CD4-positive, alpha-beta T cell (primary cell): ENCODE measurements around the gene COQ2. TPM values are rescaled to one million over a fixed set of nuclear protein-coding genes. Genes with fewer than 3 reads are reported as not detected.
A peak's percentile ranks its signal among the peaks of the same experiment; 100 is the strongest.
"Not testable (repeated sequence)": the region's sequence is repeated elsewhere in the genome, so short reads cannot be mapped to it uniquely, and the experiment has no call there.

ENCODE experiments used
- ATAC-seq: fragments of 200-7000 bp; cut with Tn5 transposase; one replicate; pipeline ENCODE4 v1.10.0; 2022; ENCODE audit warnings: mild to moderate bottlenecking; ENCODE audit not compliant: poor library complexity
- CTCF ChIA-PET: fragments of 350-600 bp; sonication (Branson Sonifier 250); formaldehyde crosslinking; loops from one replicate; lab custom pipeline; 2021; ENCODE audit warnings: antibody characterized with exemption, inconsistent platforms; lab: Charles Lee
- POLR2A ChIA-PET: fragments of 350-600 bp; sonication (Branson Sonifier 250); formaldehyde crosslinking; loops from one replicate; lab custom pipeline; 2021; ENCODE audit warnings: antibody characterized with exemption, inconsistent platforms; lab: Charles Lee
- DNase-seq, 14 experiments: peaks; one replicate each; pipeline ENCODE4 v3.0.0-alpha.2; 2013 to 2020; ENCODE audit warnings: mixed read lengths in 2 of 14
- H3K27ac ChIP-seq, 2 donors: one replicate each; pipeline versions ENCODE4 v1.5.1 to v1.7.0; 2013; ENCODE audit warnings: low read length in 2 of 2, low read depth in 1 of 2, mild to moderate bottlenecking in 1 of 2
- H3K27me3 ChIP-seq, 2 experiments: 1 replicate in 1 of 2; 2 replicates in 1 of 2; pipeline versions ENCODE4 v1.6.1 to v1.7.0; 2013; ENCODE audit warnings: low read length in 2 of 2, control low read depth in 1 of 2, mild to moderate bottlenecking in 1 of 2, moderate library complexity in 1 of 2; ENCODE audit not compliant: insufficient read depth in 2 of 2, control insufficient read depth in 1 of 2
- H3K36me3 ChIP-seq: one replicate; pipeline ENCODE4 v1.6.1; 2013; ENCODE audit warnings: low read length, control low read depth; ENCODE audit not compliant: insufficient read depth
- H3K4me1 ChIP-seq: one replicate; pipeline ENCODE4 v1.6.1; 2013; ENCODE audit warnings: low read length, control low read depth; ENCODE audit not compliant: insufficient read depth
- H3K4me3 ChIP-seq: one replicate; pipeline ENCODE4 v1.5.1; 2013; ENCODE audit warnings: mild to moderate bottlenecking, low read length, moderate library complexity
- H3K9me3 ChIP-seq, 2 experiments: 1 replicate in 1 of 2; 2 replicates in 1 of 2; pipeline versions ENCODE4 v1.6.1 to v1.7.0; 2013; ENCODE audit warnings: low read length in 2 of 2, mild to moderate bottlenecking in 2 of 2, control low read depth in 1 of 2, moderate library complexity in 1 of 2; ENCODE audit not compliant: control insufficient read depth in 1 of 2, insufficient read depth in 1 of 2
- H3K27ac Mint-ChIP-seq: one replicate; pipeline ENCODE4 v1.8.0; 2020; ENCODE audit warnings: mixed read lengths
- H3K27me3 Mint-ChIP-seq: one replicate; pipeline ENCODE4 v1.8.0; 2021; ENCODE audit warnings: mixed read lengths
- H3K36me3 Mint-ChIP-seq: one replicate; pipeline ENCODE4 v1.8.0; 2021; ENCODE audit warnings: low read depth, mixed read lengths
- H3K4me1 Mint-ChIP-seq: one replicate; pipeline ENCODE4 v1.8.0; 2021; ENCODE audit warnings: low read depth, mixed read lengths
- H3K4me3 Mint-ChIP-seq: one replicate; pipeline ENCODE4 v1.8.0; 2020; ENCODE audit warnings: mild to moderate bottlenecking, mixed read lengths
- H3K9me3 Mint-ChIP-seq: one replicate; pipeline ENCODE4 v1.8.0; 2020; ENCODE audit warnings: mixed read lengths
- intact Hi-C, 2 experiments: fragments of 100-400 bp; cut with DNase I in 1 of 2; cut with micrococcal nuclease in 1 of 2; formaldehyde crosslinking; loops; one replicate each; pipeline versions ENCODE4 v1.15.1 to v1.9.0; 2023 to 2025; cut with DNase I, micrococcal nuclease
- total RNA-seq, 174 experiments: library from RNA in 2 of 174; stranded (reverse) in 2 of 174; gene quantifications; one replicate each; pipeline ENCODE4 v1.2.3 and lab custom pipeline; 2021 to 2026
- TF ChIP-seq, protein P1 (sequence below): fragments of 200-600 bp; IDR thresholded peaks from one replicate; pipeline ENCODE4 v1.8.0; 2022; ENCODE audit warnings: antibody characterized with exemption, mild to moderate bottlenecking

Gene COQ2
- total RNA-seq, 2 experiments from 2014 or later, result 9.2 to 10.1 TPM

DNA sequence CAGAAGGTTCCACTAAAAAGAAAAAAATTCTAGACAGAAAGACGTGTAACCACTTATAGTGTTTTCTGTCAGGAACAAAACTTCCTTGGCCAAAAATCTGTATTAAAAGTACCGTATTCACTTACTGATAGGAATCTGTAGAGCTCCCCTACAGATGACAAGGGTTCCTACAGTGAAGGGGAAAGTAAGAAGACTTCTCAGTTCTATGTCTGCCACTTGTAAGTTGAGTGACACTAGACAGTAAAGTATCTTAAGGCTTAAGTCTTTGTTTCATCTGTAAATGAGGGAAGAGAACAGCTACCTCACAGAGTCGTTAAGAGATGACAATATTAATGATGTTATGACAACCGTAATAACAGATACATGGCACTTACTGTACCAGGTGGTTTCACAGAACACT is 3.3 kb downstream of the COQ2 start:
- DNase-seq, result peak in 1 of 14 experiments; percentile 23
- H3K27ac Mint-ChIP-seq, result peak overlapping the region; percentile 56
- intact Hi-C loops, result loop anchor here (5.0 to 10.0 kb wide), 5 partner anchors 379 to 909 kb away; partner anchors contain the start of genes HNRNPD (in 2 of the 2) and THAP9 (in 2 of the 2)
- H3K9me3 Mint-ChIP-seq, result no peaks in the 10 kb centered on the region
- TF ChIP-seq, protein P1, sequence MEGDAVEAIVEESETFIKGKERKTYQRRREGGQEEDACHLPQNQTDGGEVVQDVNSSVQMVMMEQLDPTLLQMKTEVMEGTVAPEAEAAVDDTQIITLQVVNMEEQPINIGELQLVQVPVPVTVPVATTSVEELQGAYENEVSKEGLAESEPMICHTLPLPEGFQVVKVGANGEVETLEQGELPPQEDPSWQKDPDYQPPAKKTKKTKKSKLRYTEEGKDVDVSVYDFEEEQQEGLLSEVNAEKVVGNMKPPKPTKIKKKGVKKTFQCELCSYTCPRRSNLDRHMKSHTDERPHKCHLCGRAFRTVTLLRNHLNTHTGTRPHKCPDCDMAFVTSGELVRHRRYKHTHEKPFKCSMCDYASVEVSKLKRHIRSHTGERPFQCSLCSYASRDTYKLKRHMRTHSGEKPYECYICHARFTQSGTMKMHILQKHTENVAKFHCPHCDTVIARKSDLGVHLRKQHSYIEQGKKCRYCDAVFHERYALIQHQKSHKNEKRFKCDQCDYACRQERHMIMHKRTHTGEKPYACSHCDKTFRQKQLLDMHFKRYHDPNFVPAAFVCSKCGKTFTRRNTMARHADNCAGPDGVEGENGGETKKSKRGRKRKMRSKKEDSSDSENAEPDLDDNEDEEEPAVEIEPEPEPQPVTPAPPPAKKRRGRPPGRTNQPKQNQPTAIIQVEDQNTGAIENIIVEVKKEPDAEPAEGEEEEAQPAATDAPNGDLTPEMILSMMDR, result no peak
- Histone ChIP-seq H3K9me3 (no peaks in the 10 kb centered on the region), H3K27me3 (no peaks in the 10 kb centered on the region), H3K27ac (no peak overlapping the region), H3K36me3 (peaks cover 3% of the 10 kb centered on the region), H3K4me1 (peaks cover 7% of the 10 kb centered on the region), H3K4me3 (no peak overlapping the region)
- peaks cover 46% of the 10 kb centered on the region for H3K4me1 Mint-ChIP-seq
- ChIA-PET CTCF (interaction anchor here (1.0 to 3.1 kb wide), 5 partner anchors 14 to 429 kb away, joined by 3 to 24 read pairs (median 3); no protein-coding TSS in a partner anchor), POLR2A (interaction anchor here (1.2 to 2.0 kb wide), 3 partner anchors 174 to 274 kb away, joined by 3 to 7 read pairs (median 5); partner anchors contain the start of genes COPS4, HELQ and MRPS18C)
- ATAC-seq, result no peak
- no peaks in the 10 kb centered on the region for H3K27me3 Mint-ChIP-seq
- H3K36me3 Mint-ChIP-seq, result peaks cover 27% of the 10 kb centered on the region
- peak overlapping the region; percentile 52 for H3K4me3 Mint-ChIP-seq

DNA sequence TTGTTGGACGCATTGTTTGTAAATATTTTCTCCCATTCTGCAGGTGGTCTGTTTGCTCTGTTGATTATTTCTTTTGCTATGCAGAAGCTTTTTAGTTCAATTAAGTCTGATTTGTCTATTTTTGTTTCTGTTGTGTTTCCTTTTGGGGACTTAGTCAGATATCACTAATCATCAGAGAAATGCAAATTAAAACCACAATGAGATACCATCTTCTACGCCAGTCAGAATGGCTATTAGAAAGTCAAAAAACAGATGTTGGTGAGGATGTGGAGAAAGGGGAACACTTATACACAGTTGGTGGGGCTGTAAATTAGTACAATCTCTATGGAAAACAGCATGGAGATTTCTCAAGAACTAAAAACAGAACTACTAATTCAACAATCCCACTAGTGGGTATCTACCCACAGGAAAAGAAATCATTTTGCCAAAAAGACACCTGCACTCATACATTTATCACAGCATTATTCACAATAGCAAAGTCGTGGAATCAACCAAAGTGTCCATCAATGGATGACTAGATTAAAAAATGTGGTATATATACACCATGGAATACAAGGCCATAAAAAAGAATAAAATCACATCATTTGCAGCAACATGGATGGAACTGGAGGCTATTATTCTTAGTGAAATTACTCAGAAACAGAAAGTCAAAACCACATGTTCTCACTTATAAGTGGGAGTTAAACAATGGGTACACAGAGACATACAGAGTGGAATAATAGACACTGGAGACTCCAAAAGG is 8.1 kb downstream of the COQ2 start:
- intact Hi-C loops, result no loop called here
- Mint-ChIP-seq H3K4me1 (peaks cover 18% of the 10 kb centered on the region), H3K36me3 (peaks cover 41% of the 10 kb centered on the region), H3K9me3 (no peaks in the 10 kb centered on the region), H3K27ac (peak overlapping the region; percentile 1), H3K4me3 (no peak overlapping the region), H3K27me3 (no peaks in the 10 kb centered on the region)
- no peaks in the 10 kb centered on the region for H3K9me3 ChIP-seq
- H3K36me3 ChIP-seq, result peaks cover 6% of the 10 kb centered on the region
- no peak overlapping the region for H3K27ac ChIP-seq
- TF ChIP-seq, protein P1, result no peak
- ChIA-PET CTCF (interaction anchor here (1.5 to 1.9 kb wide), 2 partner anchors 17 to 192 kb away, joined by 3 to 6 read pairs; no protein-coding TSS in a partner anchor), POLR2A (no interaction called here)
- H3K4me1 ChIP-seq, result no peaks in the 10 kb centered on the region
- no peak for ATAC-seq
- DNase-seq, result peak in 1 of 14 experiments; percentile 50
- H3K27me3 ChIP-seq, result no peaks in the 10 kb centered on the region
- no peak overlapping the region for H3K4me3 ChIP-seq

DNA sequence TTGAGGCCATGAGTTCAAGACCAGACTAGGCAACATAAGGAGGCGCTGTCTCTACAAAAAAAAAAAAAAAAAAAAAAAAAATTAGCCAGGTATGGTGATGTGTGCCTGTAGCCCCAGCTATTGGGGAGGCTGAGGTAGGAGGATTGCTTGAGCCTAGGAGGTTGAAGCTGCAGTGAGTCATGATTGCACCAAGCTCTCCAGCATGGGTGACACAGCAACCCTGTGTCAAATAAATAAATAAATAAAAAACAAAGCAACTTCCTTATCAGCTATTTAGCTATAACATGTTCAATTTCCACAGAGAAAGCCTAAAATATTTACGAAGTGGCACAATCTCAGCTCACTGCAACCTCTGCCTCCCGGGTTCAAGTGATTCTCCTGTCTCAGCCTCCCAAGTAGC is 10.7 kb downstream of the COQ2 start:
- H3K4me3 ChIP-seq, ATAC-seq, intact Hi-C loops, H3K4me3 Mint-ChIP-seq, H3K27ac Mint-ChIP-seq, H3K9me3 ChIP-seq, H3K9me3 Mint-ChIP-seq, H3K4me1 Mint-ChIP-seq, H3K36me3 ChIP-seq, H3K27me3 Mint-ChIP-seq, H3K4me1 ChIP-seq, H3K27me3 ChIP-seq, DNase-seq, H3K27ac ChIP-seq: not testable (repeated sequence)
- CTCF ChIA-PET, result interaction anchor here (0.6 to 1.1 kb wide), 6 partner anchors 8 to 296 kb away, joined by 3 to 5 read pairs (median 3); no protein-coding TSS in a partner anchor
- POLR2A ChIA-PET, result interaction anchor here (1.8 kb wide), 1 partner anchor 11 kb away, joined by 6 read pairs; the partner anchor contains the start of gene COQ2
- H3K36me3 Mint-ChIP-seq, result peaks cover 56% of the 10 kb centered on the region
